ENCODE results near the gene GDPD5.

GDPD5 gene

DNA sequence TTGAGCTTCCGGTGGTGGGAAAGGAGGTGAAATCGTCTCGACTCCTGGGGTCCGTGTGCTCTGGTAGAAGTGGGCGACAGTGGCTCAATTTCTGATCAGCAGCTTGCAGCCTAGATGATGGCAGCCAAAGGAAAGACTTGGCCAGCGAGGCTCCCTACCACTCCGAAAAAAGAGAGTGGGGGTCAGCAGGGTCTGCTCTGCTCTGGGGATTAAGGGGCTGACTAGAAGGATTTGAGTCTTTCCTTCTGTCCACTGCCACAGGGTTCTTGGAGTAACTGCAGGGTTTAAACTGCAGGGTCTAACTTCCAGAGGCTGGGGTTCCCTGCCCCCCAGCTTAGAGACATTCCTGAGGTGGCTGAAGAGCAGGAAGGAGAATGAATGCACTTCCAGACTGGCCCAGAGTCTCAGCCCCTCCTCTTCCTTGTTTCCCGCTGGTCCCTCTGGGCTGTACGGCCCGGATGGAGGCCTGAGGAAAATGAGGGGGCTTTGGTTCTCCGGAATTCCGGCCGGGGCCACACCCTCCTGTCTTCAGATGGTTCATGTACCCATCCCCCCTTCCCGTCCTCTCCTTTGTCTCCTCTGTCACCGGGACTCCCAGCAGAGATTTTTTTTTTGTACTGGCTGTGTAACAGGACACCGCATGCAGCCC, 37.2 kb upstream of the GDPD5 start:
- no peaks in the 10 kb centered on the region for H3K9me3 ChIP-seq (ENCODE audit: low read length)
- no peaks in the 10 kb centered on the region for H3K9me2 ChIP-seq (ENCODE audit: low read depth, low read length)
- peak overlapping the region; percentile 44 for H3K4me3 ChIP-seq (ENCODE audit: low read depth, low read length, poor library complexity, severe bottlenecking)
- peak overlapping the region; percentile 53; the same call in 1 of the 2 replicates for H3K4me2 ChIP-seq (ENCODE audit: low read length)
- H4K20me1 ChIP-seq (ENCODE audit: insufficient read depth, low read length), result no peaks in the 10 kb centered on the region
- no peak overlapping the region for H3K27ac ChIP-seq (ENCODE audit: low read depth, low read length, poor library complexity, severe bottlenecking)
- peaks cover 6% of the 10 kb centered on the region for H3K4me1 ChIP-seq (ENCODE audit: insufficient read depth, low read length, severe bottlenecking)
- no peaks in the 10 kb centered on the region; the same call in none of the 2 replicates for H3K27me3 ChIP-seq (ENCODE audit: insufficient read depth, low read length)
- TF ChIP-seq EZH2 (IDR thresholded peaks at IDR 0.05; ENCODE audit: borderline replicate concordance, low read length), result no peak
- TF ChIP-seq, protein P1, sequence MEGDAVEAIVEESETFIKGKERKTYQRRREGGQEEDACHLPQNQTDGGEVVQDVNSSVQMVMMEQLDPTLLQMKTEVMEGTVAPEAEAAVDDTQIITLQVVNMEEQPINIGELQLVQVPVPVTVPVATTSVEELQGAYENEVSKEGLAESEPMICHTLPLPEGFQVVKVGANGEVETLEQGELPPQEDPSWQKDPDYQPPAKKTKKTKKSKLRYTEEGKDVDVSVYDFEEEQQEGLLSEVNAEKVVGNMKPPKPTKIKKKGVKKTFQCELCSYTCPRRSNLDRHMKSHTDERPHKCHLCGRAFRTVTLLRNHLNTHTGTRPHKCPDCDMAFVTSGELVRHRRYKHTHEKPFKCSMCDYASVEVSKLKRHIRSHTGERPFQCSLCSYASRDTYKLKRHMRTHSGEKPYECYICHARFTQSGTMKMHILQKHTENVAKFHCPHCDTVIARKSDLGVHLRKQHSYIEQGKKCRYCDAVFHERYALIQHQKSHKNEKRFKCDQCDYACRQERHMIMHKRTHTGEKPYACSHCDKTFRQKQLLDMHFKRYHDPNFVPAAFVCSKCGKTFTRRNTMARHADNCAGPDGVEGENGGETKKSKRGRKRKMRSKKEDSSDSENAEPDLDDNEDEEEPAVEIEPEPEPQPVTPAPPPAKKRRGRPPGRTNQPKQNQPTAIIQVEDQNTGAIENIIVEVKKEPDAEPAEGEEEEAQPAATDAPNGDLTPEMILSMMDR (IDR thresholded peaks at IDR 0.05; ENCODE audit: low read length), result no peak
- H2AFZ ChIP-seq (ENCODE audit: low read length), result no peak overlapping the region
- H3F3A ChIP-seq (ENCODE audit: insufficient read depth, low read length), result no peaks in the 10 kb centered on the region
- H3K79me2 ChIP-seq (ENCODE audit: insufficient read depth, low read length), result no peaks in the 10 kb centered on the region
- no peak overlapping the region for H3K9ac ChIP-seq (ENCODE audit: low read length)
- no peaks in the 10 kb centered on the region for H3K36me3 ChIP-seq (ENCODE audit: insufficient read depth, low read length)

DNA sequence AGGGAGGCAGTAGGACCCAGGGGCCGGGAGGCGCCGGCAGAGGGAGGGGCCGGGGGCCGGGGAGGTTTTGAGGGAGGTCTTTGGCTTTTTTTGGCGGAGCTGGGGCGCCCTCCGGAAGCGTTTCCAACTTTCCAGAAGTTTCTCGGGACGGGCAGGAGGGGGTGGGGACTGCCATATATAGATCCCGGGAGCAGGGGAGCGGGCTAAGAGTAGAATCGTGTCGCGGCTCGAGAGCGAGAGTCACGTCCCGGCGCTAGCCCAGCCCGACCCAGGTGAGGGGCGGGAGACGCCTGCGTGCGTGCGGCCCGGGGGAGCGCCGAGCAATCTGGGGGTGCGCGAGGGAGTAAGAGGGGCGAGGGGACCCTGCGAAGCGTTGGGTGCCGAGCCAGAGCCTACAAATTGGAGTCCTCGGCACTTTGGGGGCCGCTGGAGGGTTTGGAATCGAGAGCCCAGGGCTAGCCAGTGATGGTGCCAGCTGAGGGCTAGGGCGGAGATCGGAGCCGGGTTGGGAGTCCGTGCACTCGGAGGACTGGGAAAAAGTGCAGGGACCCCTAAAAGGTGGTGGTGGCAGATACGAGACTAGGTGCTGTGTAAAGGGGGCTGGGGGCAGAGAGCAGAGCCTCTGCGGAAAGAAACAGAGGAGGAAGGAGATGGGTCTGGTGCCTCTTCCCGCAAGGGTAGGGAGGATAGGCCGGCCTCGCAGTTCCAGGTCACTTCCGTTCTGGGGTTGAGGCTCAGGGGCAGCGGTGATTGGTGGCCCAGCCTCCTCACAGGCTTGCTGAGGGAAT, 36.5 kb upstream of the GDPD5 start, which contains the start of gene SERPINH1:
Gene SERPINH1 (plus strand): TSS at position 206 of the 788 bp plus-strand sequence. CDS start 4,097 bp downstream, outside the sequence.
- Histone ChIP-seq H3K4me3 (ENCODE audit: low read depth, low read length, poor library complexity, severe bottlenecking) (peak within 1 kb of the TSS; percentile 44), H3K4me1 (ENCODE audit: insufficient read depth, low read length, severe bottlenecking) (peaks cover 6% of the 10 kb centered on the region), H3K36me3 (ENCODE audit: insufficient read depth, low read length) (no peaks in the 10 kb centered on the region), H3K79me2 (ENCODE audit: insufficient read depth, low read length) (no peaks in the 10 kb centered on the region), H4K20me1 (ENCODE audit: insufficient read depth, low read length) (no peaks in the 10 kb centered on the region), H3K27me3 (ENCODE audit: insufficient read depth, low read length) (no peaks in the 10 kb centered on the region; the same call in none of the 2 replicates), H3K9me2 (ENCODE audit: low read depth, low read length) (no peaks in the 10 kb centered on the region), H3K27ac (ENCODE audit: low read depth, low read length, poor library complexity, severe bottlenecking) (no peak within 1 kb of the TSS), H3F3A (ENCODE audit: insufficient read depth, low read length) (no peaks in the 10 kb centered on the region), H3K9ac (ENCODE audit: low read length) (no peak within 1 kb of the TSS), H3K9me3 (ENCODE audit: low read length) (no peaks in the 10 kb centered on the region), H2AFZ (ENCODE audit: low read length) (no peak within 1 kb of the TSS), H3K4me2 (ENCODE audit: low read length) (peak within 1 kb of the TSS; percentile 53)
- TF ChIP-seq EZH2 (IDR thresholded peaks at IDR 0.05; ENCODE audit: borderline replicate concordance, low read length), result no peak
- TF ChIP-seq, protein P1 (IDR thresholded peaks at IDR 0.05; ENCODE audit: low read length), result no peak

DNA sequence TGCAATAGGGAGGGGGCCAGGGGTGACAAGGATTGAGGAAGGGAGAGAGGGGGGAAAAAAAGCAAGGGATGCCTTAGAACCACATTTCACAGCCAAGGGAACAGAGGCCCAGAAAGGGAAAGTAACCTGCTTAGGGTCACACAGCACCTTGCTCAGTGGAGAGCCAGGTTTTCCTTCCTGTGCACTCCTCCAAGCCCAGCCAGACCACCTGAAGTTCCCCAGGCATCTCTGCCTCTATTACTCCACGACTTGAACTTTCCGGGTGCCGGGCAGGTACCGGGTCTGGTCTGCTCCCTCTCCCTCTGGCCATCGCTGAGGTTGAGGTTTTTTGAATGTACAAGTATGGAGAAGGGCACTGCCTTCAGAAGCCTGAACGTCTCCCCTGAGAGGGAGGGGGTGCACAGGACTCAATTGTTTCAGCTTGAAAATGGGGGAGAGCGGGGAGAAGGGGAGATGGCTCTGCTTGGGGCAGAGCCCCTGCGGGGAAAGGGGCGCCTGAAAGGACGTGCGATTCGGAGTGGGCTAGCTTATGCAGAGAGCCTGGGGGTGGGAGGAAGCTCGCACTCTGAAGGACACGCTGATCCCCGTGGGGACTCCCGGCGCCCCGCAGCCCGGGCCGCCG, 35.8 kb upstream of the GDPD5 start:
- no peaks in the 10 kb centered on the region for H4K20me1 ChIP-seq (ENCODE audit: insufficient read depth, low read length)
- peak overlapping the region; percentile 44 for H3K4me3 ChIP-seq (ENCODE audit: low read depth, low read length, poor library complexity, severe bottlenecking)
- peaks cover 6% of the 10 kb centered on the region for H3K4me1 ChIP-seq (ENCODE audit: insufficient read depth, low read length, severe bottlenecking)
- H3K9ac ChIP-seq (ENCODE audit: low read length), result no peak overlapping the region
- peak overlapping the region; percentile 53; the same call in 1 of the 2 replicates for H3K4me2 ChIP-seq (ENCODE audit: low read length)
- H3F3A ChIP-seq (ENCODE audit: insufficient read depth, low read length), result no peaks in the 10 kb centered on the region
- H3K36me3 ChIP-seq (ENCODE audit: insufficient read depth, low read length), result no peaks in the 10 kb centered on the region
- H2AFZ ChIP-seq (ENCODE audit: low read length), result no peak overlapping the region
- no peaks in the 10 kb centered on the region for H3K9me2 ChIP-seq (ENCODE audit: low read depth, low read length)
- TF ChIP-seq, protein P1 (IDR thresholded peaks at IDR 0.05; ENCODE audit: low read length), result no peak
- TF ChIP-seq EZH2 (IDR thresholded peaks at IDR 0.05; ENCODE audit: borderline replicate concordance, low read length), result no peak
- no peaks in the 10 kb centered on the region for H3K79me2 ChIP-seq (ENCODE audit: insufficient read depth, low read length)
- no peaks in the 10 kb centered on the region for H3K9me3 ChIP-seq (ENCODE audit: low read length)
- H3K27me3 ChIP-seq (ENCODE audit: insufficient read depth, low read length), result no peaks in the 10 kb centered on the region; the same call in none of the 2 replicates
- H3K27ac ChIP-seq (ENCODE audit: low read depth, low read length, poor library complexity, severe bottlenecking), result no peak overlapping the region
